T-helper 1 cell (primary cell): ENCODE data around the gene FAM161A.
"Not testable (repeated sequence)": the region's sequence is repeated elsewhere in the genome, so short reads cannot be mapped to it uniquely, and the experiment has no call there.

Source experiments
- DNase-seq, 5 donors: peaks; one replicate each; pipeline ENCODE4 v3.0.0-alpha.2; 2012 to 2020
- total RNA-seq, 4 donors: gene quantifications; one replicate each; lab custom pipeline; 2026; lab: John Stamatoyannopoulos, UW

The FAM161A gene
- 1.9 to 4.3 (median 3.3) reads per million in 4 donors for total RNA-seq

DNA sequence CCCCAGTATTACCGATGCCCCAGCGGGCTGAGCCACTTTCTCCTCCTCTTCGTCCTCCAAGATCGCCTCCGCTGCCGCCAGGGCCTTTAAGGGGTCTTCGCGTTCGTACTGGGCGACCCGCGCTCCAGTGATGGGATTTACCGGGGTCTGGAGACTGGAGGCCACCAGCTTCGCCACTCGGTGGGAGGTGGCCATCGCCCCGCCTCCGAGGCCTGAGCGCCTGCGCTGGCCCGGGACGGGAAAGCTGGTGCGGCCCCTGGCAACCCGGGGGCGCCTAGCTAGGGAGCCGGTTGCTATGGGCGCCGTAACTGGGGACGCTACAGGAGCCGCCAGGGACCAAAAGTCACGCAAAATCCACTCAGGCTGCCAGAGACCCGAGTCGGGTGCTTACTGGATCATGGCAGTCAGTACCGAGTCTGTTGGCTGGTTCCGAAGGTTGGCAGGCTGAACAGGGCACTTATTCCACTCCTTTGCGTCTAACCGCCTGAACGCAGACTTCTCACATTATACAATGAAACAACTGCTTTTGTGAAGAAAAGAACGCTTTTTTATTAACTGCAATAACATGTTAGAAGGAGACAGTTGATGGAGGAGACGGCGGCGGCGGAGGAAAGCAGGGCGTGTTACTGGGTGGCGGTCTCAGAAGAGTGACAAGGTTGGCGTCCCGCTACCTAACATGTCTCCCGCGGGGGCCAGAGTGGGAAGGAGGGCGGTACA lies at the start of gene FAM161A:
Gene FAM161A, minus strand, starts transcription at position 214 of the 717 bp plus-strand sequence. Its CDS starts 19 bp downstream, at position 195.
- DNase-seq = peak; percentile 52 to 81 (median 66)

- no peak for DNase-seq
Observed at GRCh38 chr2:61900281-61900680, 46.4 kb upstream of the FAM161A start.

GRCh38 chr2:61898810-61899209 lies 45.0 kb upstream of the FAM161A start:
- DNase-seq = no peak

- peak; percentile 75 to 92 (median 83) for DNase-seq
Observed at GRCh38 chr2:61888267-61889055, 34.6 kb upstream of the FAM161A start, which contains the start of gene CCT4. Gene CCT4, minus strand, starts transcription at chr2:61888656. Its CDS starts 149 bp downstream, at chr2:61888507.

DNA sequence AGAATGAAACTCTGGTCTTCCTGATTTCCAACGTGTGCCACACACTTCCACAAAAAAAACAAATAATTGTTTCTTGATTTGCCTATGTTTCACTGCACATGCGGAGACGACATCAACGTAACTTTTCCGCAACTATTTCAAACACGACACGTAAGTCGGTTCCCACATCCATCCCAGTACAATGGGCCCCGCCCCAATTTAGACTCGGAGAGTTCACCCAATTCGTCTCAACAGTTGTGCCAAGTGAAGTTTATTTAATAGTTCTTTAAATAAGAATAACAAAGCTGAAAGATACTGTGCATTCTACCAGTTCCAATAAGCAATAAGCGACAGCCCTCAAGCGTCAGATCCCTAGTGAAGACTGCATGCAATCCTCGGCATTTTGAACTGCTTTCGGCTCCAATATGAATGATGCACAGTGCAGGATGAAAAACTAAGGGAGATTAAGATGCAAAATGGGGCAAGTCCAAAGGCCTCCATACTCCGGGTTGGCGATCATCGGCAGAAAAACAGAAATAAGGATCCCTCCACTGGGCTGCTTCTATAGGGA lies 33.9 kb upstream of the FAM161A start:
- DNase-seq = peak in 1 of 5 donors; percentile 21

DNA sequence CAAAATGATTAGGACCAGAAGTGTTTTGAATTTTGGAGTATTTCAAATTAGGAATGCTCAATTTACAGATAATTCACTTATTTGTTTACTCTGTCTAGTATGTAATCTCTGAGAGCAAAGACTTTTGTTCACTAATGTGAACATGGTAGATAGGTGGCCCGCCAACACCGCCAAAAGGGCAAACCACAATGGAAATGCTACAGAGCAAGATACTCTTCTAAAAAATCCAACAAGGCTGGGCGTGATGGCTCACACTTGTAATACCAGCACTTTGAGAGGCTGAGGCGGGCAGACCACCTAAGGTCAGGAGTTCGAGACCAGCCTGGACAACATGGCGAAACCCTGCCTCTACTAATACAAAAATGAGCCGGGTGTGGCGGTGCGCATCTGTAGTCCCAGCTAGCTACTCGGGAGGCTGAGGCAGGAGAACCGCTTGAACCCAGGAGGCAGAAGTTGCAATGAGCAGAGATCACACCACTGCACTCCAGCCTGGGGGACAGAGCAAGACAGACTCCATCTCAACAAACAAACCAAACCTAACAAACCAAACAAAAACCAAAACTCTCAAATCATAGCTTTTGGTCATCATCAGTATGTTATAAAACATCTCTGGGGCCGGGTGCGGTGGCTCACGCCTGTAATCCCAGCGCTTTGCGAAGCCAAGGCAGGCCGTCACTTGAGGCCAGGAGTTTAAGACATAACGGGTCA lies 32.2 kb upstream of the FAM161A start:
- no peak for DNase-seq

DNA sequence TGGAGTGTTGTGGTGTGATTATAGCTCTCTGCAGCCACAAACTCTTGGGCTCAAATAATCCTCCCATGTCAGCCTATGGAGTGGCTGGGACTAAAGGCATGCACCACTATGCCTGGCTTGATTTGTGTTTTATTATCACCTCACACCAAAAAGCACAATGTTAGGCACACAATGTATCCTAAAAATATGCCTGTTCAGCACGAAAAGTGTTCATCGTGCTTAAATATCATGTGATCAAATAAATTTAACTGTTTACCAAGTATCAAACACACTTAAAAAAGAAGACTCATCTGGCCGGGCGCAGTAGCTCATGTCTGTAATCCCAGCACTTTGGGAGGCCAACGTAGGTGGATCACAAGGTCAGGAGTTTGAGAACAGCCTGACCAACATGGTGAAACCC lies 29.0 kb upstream of the FAM161A start:
- DNase-seq = no peak

DNA sequence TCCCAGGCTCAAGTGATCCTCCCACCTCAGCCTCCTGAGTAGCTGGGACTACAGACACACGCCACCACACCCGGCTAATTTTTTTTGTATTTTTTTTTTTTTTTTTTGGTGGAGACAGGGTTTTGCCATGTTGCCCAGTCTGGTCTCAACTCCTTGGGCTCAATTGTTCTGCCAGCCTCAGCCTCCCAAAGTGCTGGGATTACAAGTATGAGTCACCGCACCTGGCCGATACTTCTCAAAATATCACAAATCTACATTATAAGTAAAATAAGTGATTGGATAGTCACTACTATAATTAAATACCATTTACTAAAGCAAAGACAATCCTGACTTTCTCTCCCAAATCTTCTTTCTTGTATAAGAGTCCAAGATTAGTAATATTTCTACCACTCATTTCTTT lies 25.5 kb upstream of the FAM161A start:
- not testable (repeated sequence) for DNase-seq

GRCh38 chr2:61878761-61879160 lies 24.9 kb upstream of the FAM161A start:
- DNase-seq = no peak

DNA sequence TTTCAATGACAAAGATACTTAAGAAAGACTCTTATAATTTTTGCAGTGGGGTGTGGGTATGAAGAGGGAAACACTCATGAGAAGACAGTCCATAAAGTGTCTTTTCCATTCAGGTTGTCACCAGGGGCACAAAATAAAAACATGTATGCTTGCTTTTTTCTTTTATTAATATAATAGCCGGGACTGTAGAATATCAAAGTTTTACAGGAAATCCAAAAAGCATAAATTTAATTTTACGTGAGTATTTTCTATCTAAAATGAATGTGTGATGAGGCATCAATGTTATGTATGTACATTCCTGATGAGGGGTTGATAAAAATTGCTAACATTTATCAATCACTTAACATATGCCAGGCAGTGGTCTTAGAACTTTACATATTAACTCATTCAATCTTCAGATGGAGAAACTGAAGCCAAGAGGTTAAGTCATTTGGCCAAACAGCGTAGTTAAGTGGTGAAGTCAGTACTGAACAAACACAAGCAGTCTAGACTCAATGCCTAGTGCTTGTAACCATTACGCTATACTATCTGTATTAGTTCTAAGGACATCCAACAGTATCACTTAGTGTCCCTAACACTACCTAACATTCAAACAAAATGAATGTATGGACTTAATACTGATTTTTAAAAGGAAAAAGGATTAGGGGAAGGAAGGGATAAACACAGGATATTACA lies 23.8 kb upstream of the FAM161A start:
- DNase-seq = no peak

DNA sequence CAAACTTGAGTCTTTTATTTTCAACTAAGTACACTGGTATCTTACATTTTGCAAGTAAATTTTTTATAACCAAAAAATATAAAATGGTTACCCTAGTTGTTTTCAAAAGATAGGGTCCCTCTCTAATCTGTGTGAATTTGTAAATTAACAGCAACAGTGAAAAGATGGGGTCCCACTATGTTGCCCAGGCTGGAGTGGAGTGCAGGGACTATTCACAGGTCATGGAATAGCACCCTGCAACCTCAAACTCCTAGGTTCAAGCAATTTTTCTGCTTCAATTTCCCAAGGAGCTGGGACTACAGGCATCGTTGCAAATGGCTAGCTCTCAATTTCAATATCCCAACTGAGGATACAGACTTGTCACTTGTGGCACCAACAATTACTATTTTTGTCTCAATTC lies 22.5 kb upstream of the FAM161A start:
- no peak for DNase-seq

DNA sequence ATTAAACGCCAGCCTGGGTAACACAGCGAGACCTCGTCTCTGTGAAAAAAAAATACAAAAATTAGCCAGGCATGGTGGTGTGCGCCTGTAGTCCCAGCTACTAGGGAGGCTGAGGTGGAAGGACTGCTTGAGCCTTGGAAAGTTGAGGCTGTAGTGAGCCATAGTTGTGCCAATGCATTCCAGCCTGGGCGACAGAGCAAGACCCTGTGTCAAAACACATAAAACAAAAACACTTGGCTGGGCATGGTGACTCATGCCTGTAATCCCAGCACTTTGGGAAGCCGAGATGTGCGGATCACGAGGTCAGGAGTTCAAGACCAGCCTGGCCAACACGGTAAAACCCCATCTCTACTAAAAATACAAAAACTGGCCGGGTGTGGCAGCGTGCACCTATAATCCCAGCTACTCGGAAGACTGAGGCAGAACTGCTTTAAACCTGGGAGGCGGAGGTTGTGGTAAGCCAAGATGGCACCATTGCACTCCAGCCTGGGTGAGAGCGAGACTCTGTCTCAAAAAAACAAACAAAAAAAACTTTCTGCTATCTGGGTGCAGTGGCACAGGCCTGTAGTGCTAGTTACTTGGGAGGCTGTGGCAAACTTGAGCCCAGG lies 12.7 kb upstream of the FAM161A start:
- DNase-seq = not testable (repeated sequence)

GRCh38 chr2:61862085-61862484 lies 8.2 kb upstream of the FAM161A start:
- DNase-seq = no peak

DNA sequence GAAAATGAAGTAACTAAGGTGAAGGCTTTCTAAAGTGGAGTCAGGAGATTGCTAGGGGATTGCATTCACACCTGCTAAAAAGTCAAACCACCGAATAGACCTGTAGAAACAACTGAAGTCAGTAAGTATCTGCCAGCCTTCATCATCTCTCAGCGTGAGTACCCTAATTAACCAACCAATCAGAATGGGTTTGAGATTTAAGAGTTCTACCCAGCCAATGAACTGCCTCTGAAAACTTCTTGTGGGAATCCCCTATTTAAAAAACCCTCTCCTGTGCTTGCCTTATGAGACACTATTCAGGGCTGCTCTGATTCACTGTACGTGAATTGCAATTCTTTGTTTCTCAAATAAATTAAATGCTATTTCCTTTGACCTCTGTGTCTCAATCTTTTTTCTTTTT lies 3.4 kb upstream of the FAM161A start:
- no peak for DNase-seq

DNA sequence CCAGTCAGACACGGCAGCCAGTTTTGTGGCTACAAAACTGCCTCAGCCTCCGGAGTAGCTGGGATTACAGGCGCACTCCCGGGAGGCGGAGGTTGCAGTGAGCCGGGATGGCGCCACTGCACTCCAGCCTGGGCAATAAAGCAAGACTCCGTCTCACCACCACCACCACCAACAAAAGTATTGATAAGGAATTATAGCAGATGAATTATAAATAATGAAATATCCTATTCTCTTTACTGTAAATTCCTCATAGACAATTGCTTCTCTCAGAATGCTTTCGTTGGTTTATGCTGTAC lies 1.4 kb upstream of the FAM161A start:
- no peak for DNase-seq

- DNase-seq = peak; percentile 80 to 94 (median 89)
Observed at GRCh38 chr2:61854564-61855317, 881 bp upstream of the FAM161A start.

DNA sequence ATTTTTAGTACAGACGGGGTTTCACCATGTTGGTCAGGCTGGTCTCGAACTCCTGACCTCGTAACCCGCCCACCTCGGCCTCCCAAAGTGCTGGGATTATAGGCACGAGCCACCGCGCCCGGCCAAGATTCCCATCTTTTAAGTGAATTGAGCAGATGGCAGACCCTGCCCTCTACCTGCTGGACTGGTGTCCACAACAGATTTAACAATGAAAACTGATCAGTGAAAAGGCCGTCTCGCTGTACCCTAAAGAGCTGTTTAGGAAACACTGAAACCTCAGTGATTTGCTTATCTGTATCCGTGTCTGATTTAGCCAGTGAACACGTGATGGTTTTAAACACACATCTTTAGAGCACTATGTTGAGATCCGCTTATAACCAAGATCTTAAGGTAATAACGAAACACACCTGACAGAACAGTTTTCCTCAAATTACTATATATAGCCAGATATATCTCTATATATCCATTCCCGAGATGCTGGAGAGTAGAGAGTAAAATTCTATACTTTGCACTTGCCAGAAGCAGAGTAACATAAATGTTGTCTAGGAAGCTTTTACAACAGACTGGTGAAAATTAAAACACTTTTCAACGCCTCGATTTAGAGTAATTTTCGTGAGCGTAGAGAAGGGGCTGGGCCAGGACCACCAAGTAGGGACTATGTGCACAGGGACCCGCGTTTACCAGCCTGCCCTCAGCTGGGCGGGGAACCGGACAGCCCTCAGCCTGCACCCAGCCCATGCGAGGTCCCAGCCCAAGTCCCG lies 594 bp downstream of the FAM161A start:
- DNase-seq = peak in 1 of 5 donors; percentile 7

GRCh38 chr2:61851270-61851669 lies 2.6 kb downstream of the FAM161A start:
- not testable (repeated sequence) for DNase-seq

DNA sequence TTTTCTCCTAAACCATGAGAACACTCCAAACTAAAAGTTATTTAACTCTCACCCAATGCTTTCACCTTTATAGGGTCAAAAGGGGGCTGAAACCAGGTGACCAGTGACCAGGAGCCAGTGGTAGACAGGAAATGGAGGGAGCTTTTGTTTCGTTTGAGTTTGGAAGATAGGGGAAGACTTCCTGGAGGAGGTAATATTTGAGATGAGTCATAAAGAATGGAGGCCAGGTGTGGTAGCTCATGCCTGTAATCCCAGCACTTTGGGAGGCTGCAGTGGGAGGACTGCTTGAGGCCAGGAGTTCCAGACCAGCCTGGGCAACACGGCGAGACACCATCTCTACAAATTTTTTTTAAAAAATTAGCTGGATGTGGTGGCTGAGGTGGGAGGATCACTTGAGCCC lies 8.5 kb downstream of the FAM161A start:
- DNase-seq = no peak

GRCh38 chr2:61841286-61841685 lies 12.6 kb downstream of the FAM161A start:
- no peak for DNase-seq

DNA sequence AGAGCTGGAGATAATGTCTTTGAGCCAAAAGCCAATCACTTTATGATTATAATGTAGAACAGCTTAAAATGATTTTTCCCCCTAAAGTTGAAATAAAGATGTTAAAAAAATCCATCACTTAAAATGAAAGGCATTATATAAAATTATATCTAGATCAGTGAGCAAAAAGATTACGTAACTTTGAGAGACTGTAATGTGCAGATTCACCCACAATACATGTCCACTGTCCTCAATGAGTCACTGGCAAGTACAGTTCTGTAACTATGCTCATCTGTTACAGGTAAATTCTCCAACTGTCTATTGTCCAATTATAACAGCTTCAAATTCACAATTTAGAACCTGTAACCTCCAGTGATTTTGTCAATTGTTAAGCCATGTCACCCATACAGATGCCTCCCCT lies 19.0 kb downstream of the FAM161A start:
- DNase-seq = no peak
